Activated CD8-positive, alpha-beta memory T cell treated with anti-CD3 and anti-CD28 coated beads for 48 hours (primary cell): Measurements from ENCODE around the gene NUDT4.
"Not testable (repeated sequence)": the region's sequence is repeated elsewhere in the genome, so short reads cannot be mapped to it uniquely, and the experiment has no call there.

ENCODE experiments used
- DNase-seq, 3 experiments: peaks; one replicate each; pipeline ENCODE4 v3.0.0-alpha.2; 2020; ENCODE audit warnings: low read depth in 2 of 3, low spot score in 2 of 3

The NUDT4 gene

GRCh38 chr12:93427779-93428564 lies 50.2 kb downstream of the NUDT4 start:
- DNase-seq: no peak

GRCh38 chr12:93429448-93429847 lies 51.7 kb downstream of the NUDT4 start:
- no peak for DNase-seq

- no peak for DNase-seq
Observed at GRCh38 chr12:93429852-93430251, 52.1 kb downstream of the NUDT4 start.

- no peak for DNase-seq
Observed at GRCh38 chr12:93430280-93430679, 52.6 kb downstream of the NUDT4 start.

GRCh38 chr12:93432031-93432430 lies 54.3 kb downstream of the NUDT4 start:
- DNase-seq: not testable (repeated sequence)

- no peak for DNase-seq
Observed at GRCh38 chr12:93434256-93434865, 56.6 kb downstream of the NUDT4 start.

- DNase-seq: no peak
Observed at GRCh38 chr12:93438266-93439050, 60.7 kb downstream of the NUDT4 start.

- DNase-seq: no peak
Observed at GRCh38 chr12:93440043-93440835, 62.5 kb downstream of the NUDT4 start.

- DNase-seq: peak in 2 of 3 experiments; percentile 22
Observed at GRCh38 chr12:93441081-93441616, 63.4 kb downstream of the NUDT4 start.

- DNase-seq: peak; percentile 86 to 96 (median 88)
Observed at GRCh38 chr12:93441617-93442410, 64.1 kb downstream of the NUDT4 start, which contains the start of gene UBE2N. Gene UBE2N (minus strand): TSS chr12:93441947. CDS start chr12:93441884, 63 bp downstream.

- no peak for DNase-seq
Observed at GRCh38 chr12:93442411-93443340, 65.0 kb downstream of the NUDT4 start.

GRCh38 chr12:93443576-93443975 lies 65.9 kb downstream of the NUDT4 start:
- DNase-seq: no peak

- no peak for DNase-seq
Observed at GRCh38 chr12:93447555-93448290, 70.0 kb downstream of the NUDT4 start.

GRCh38 chr12:93448796-93449195 lies 71.1 kb downstream of the NUDT4 start:
- no peak for DNase-seq

GRCh38 chr12:93449277-93449676 lies 71.6 kb downstream of the NUDT4 start:
- DNase-seq: no peak

- DNase-seq: no peak
Observed at GRCh38 chr12:93451423-93452158, 73.9 kb downstream of the NUDT4 start.

GRCh38 chr12:93453633-93454032 lies 75.9 kb downstream of the NUDT4 start:
- no peak for DNase-seq
